ENCODE data around the gene FDXR. TPM values are rescaled to one million over a fixed set of nuclear protein-coding genes. Genes with fewer than 3 reads are reported as not detected.
A peak's percentile ranks its signal among the peaks of the same experiment; 100 is the strongest.

FDXR gene
- total RNA-seq, 1 donor from 2014 or later, result 20.5 TPM

DNA sequence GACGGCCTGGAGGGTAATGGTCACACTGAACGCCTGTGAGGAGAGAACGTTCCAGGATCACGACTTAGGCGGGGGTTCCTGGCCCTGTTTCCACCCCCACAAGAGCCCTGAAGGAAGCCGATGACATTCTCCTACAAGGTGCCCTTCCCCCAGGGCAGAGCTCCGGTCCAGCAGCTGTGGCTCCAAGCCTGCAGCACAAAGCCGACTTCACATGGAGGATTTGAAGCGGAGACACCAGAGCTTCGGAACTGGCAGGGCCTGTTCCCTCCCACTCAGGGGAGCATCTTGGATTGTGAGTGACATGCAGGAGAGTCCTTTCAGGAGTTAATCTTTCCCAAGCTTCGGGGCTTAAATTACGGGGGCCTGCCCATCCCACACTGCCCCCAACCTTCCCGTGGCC, 15.7 kb upstream of the FDXR start:
- Mint-ChIP-seq H3K4me1 (no peaks in the 10 kb centered on the region), H3K27ac (no peak overlapping the region), H3K4me3 (no peak overlapping the region), H3K27me3 (peaks cover 26% of the 10 kb centered on the region), H3K36me3 (ENCODE audit: low read depth) (no peaks in the 10 kb centered on the region), H3K9me3 (no peaks in the 10 kb centered on the region)
- no peak for DNase-seq
- intact Hi-C loops (cut with micrococcal nuclease), result no loop called here

DNA sequence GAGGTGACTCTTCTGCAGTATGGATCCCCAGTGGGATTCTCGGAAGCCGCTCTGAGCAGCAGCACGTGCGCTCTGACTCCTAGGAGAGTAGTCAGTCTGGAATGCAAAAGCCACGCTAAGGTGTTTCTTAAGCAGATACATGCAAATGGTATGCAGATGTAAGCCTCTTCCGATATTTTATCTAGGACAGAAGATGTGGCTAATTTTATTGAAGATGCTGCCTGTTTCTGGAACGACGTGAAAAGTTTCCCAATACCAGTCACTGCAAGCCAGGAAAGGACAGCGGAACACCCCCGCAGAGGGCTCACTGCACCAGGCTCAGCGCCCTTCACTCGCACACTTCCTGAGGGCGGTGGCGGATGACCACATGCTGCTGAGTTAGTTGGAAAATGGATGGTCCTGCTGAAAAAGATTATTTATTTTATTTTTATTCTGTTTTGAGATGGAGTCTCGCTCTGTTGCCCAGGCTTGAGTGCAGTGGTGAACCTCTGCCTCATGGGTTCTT, 10.5 kb upstream of the FDXR start:
- peaks cover 10% of the 10 kb centered on the region for H3K27me3 Mint-ChIP-seq
- DNase-seq, result no peak
- H3K9me3 Mint-ChIP-seq, result no peaks in the 10 kb centered on the region
- H3K27ac Mint-ChIP-seq, result no peak overlapping the region
- H3K4me3 Mint-ChIP-seq, result no peak overlapping the region
- H3K36me3 Mint-ChIP-seq (ENCODE audit: low read depth), result no peaks in the 10 kb centered on the region
- H3K4me1 Mint-ChIP-seq, result no peaks in the 10 kb centered on the region
- intact Hi-C loops (cut with micrococcal nuclease), result no loop called here

DNA sequence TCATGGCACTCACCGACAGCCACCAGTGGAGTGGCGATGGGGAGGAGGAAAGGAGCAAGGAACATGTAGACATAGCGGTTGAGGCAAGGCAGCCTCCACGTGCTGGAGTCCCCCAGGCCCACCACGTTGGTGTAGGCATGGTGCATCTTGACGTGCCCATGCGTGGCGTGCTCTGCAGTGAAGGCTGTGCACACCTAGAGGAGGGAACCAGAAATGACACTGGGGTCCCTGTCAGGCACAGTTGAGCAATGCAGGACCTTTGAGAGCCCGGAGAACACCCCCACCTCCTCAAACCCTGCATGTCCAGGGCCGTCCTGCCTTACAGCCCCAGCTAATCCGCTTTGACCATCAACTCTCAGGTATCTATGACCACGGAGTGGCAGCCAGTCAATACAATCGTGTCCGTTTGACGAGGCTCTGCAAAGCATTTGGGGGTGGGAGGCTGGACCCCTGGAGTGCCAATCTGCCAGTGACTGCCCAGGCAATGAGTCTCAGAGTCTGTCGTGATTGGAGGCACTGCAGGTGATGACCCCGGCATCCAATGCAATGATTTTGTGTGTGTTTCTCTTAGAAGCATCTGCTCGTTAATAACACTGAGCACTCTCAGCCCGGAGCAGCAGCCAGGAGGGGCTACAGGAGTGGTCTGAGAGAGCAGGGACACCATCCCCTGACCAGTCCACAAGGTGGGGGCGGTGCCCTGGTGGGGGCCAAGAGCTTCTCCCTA, 9.9 kb upstream of the FDXR start:
- intact Hi-C loops (cut with micrococcal nuclease), result no loop called here
- H3K27me3 Mint-ChIP-seq, result peaks cover 10% of the 10 kb centered on the region
- H3K9me3 Mint-ChIP-seq, result no peaks in the 10 kb centered on the region

DNA sequence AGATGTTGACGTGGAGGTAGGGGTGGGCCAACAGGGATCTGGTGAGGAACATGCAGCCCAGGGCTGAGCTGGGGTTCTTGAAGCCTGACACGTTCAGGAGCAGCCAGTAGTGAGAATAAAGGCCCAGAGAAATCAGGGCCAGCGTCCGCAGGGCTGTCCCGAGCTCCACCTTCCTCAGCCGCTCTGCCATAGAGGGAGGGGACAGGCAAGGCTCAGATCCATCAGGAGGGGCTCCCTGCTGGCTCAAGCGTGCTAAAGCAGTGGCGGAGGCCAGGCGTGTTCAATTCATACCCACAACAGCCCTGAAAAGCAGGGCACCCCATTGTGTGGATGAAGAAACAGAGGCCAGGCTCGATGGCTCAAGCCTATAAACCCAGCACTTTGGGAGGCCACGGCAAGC, 8.3 kb upstream of the FDXR start:
- Mint-ChIP-seq H3K4me3 (no peak overlapping the region), H3K27ac (no peak overlapping the region), H3K27me3 (peaks cover 8% of the 10 kb centered on the region), H3K9me3 (no peaks in the 10 kb centered on the region), H3K36me3 (ENCODE audit: low read depth) (no peaks in the 10 kb centered on the region), H3K4me1 (no peaks in the 10 kb centered on the region)
- intact Hi-C loops (cut with micrococcal nuclease), result no loop called here
- DNase-seq, result no peak

More for the DNA sequence above, 9.9 kb upstream of the FDXR start:
- Mint-ChIP-seq H3K4me3 (no peak overlapping the region), H3K36me3 (ENCODE audit: low read depth) (no peaks in the 10 kb centered on the region), H3K4me1 (no peaks in the 10 kb centered on the region), H3K27ac (no peak overlapping the region)
- DNase-seq, result no peak

- Mint-ChIP-seq H3K4me1 (peaks cover 4% of the 10 kb centered on the region), H3K36me3 (ENCODE audit: low read depth) (no peaks in the 10 kb centered on the region), H3K4me3 (no peak overlapping the region), H3K9me3 (no peaks in the 10 kb centered on the region), H3K27ac (no peak overlapping the region), H3K27me3 (peaks cover under 1% of the 10 kb centered on the region)
- intact Hi-C loops (cut with micrococcal nuclease), result no loop called here
- no peak for DNase-seq
Measured at GRCh38 chr17:74879308-74879707, 6.5 kb upstream of the FDXR start.

DNA sequence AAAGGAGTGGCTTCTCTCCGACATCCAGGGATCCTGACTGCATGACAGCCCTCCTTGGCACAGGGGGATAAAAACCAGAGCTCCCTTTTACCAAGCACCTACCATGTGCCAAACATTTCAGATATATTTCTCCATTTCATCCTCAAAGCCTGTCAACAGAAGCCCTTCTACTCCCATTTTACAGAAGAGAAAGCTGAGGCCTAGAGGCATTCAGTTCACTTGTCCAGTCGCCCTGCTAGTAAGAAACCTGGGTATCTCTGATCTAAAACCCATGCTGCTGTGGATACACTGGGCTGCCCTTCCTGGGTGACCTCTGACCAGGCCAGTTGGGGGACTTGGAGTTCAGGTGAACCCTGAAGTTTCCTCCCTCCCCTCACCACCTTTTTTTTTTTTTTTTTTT, 5.9 kb upstream of the FDXR start:
- DNase-seq, result no peak
- Mint-ChIP-seq H3K9me3 (no peaks in the 10 kb centered on the region), H3K4me1 (peaks cover 8% of the 10 kb centered on the region), H3K36me3 (ENCODE audit: low read depth) (no peaks in the 10 kb centered on the region), H3K4me3 (no peak overlapping the region), H3K27ac (no peak overlapping the region), H3K27me3 (no peaks in the 10 kb centered on the region)
- intact Hi-C loops (cut with micrococcal nuclease), result no loop called here

GRCh38 chr17:74877592-74878548, 5.1 kb upstream of the FDXR start:
- Mint-ChIP-seq H3K4me3 (no peak overlapping the region), H3K9me3 (no peaks in the 10 kb centered on the region), H3K27me3 (no peaks in the 10 kb centered on the region), H3K27ac (no peak overlapping the region), H3K4me1 (peaks cover 11% of the 10 kb centered on the region), H3K36me3 (ENCODE audit: low read depth) (peaks cover 2% of the 10 kb centered on the region)
- intact Hi-C loops (cut with micrococcal nuclease), result no loop called here
- no peak for DNase-seq

DNA sequence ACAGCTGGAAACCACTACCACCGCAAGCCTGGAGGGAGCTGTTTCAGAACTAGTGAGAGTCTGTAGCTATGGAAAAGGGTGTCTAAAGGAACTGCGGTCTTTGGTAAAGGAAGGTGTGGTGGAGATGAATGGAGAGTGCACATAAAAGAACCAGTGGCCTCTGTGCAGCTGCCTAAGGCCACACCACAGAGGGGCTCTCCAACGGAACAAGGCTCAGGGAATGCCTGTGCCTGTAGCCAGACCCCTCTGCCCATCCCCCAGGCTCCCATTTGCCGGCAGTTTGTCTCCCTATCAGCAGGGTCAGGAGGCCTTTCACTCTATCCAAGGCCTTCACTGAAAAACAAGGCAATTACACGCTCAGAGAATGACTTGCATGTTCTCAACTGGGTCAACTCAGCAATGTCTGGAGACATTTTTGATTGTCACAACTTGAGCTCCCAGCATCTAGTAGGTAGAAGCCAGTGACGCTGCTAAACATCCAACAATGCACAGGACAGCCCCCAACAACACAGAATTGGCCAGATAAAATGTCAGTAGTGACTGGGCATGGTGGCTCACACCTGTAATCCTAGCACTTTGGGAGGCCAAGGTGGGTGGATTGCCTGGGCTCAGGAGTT, 3.3 kb upstream of the FDXR start:
- no peak overlapping the region for H3K27ac Mint-ChIP-seq
- H3K4me3 Mint-ChIP-seq, result no peak overlapping the region
- peaks cover 25% of the 10 kb centered on the region for H3K4me1 Mint-ChIP-seq
- DNase-seq, result no peak
- peaks cover 7% of the 10 kb centered on the region for H3K36me3 Mint-ChIP-seq (ENCODE audit: low read depth)
- no peaks in the 10 kb centered on the region for H3K27me3 Mint-ChIP-seq
- no peaks in the 10 kb centered on the region for H3K9me3 Mint-ChIP-seq
- intact Hi-C loops (cut with micrococcal nuclease), result no loop called here

DNA sequence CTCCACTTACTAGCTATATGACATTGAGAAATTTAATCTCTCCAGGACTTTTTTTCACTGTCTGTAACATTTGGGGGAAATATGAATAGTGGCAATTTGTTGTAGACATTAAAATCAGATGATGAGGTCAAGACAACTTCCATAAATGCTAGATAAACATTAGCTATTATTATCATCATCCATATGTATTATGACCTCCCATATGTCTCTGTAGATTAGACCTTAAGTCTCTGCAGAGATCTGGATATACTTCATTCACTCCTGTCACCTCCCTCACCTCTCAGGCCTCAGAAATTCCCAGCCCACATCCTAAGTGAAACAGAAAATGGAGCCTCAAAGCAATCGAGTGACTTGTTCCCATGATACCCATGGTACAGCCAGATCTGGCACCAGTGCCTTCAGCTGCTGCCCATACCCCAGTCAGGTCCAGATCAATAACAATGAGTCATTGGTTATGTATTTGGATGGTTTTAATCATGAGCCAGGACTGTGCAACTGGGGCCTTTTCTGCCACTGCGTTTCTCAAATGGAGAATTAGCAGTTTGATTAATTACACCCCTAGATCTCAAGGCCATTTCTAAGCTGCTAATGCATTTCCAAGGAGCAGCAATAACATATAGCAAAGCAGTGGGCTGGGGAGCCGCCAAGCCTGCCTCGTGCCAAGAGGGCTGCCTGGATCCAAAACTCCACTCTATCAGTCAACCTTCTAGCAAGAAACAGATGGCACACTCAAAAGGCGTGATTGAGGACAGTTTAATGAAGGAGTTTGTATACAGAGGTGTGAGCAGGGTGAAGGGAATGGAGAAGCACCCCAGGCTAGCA, 2.6 kb upstream of the FDXR start:
- no peaks in the 10 kb centered on the region for H3K27me3 Mint-ChIP-seq
- intact Hi-C loops (cut with micrococcal nuclease), result no loop called here
- peaks cover 25% of the 10 kb centered on the region for H3K4me1 Mint-ChIP-seq
- no peak overlapping the region for H3K27ac Mint-ChIP-seq
- no peak overlapping the region for H3K4me3 Mint-ChIP-seq
- peaks cover 8% of the 10 kb centered on the region for H3K36me3 Mint-ChIP-seq (ENCODE audit: low read depth)
- H3K9me3 Mint-ChIP-seq, result no peaks in the 10 kb centered on the region
- peak; percentile 57 for DNase-seq

DNA sequence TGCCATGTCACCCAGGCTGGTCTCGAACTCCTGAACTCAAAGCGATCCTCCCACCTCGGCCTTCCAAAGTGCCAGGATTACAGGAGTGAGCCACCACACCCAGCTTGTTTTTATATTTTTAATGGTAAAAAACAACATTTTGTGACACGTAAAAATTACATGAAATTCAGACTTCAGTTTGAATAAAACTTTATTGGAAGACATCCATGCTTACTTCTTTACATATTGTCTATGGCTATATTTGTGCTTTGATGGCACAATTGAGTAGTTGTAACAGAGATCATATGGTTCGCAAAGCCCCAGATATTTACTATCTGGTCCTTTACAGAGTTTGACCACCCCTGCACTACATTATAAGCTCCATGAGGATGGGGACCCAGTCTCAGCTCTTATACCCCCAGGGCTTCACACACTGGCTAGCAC, 1.8 kb upstream of the FDXR start:
- no peak overlapping the region for H3K4me3 Mint-ChIP-seq
- peaks cover 8% of the 10 kb centered on the region for H3K36me3 Mint-ChIP-seq (ENCODE audit: low read depth)
- intact Hi-C loops (cut with micrococcal nuclease), result loop anchor here (5.0 kb wide), 1 partner anchor 97 kb away; the partner anchor contains the start of gene NAT9
- DNase-seq, result no peak
- no peaks in the 10 kb centered on the region for H3K9me3 Mint-ChIP-seq
- H3K27ac Mint-ChIP-seq, result no peak overlapping the region
- H3K4me1 Mint-ChIP-seq, result peaks cover 25% of the 10 kb centered on the region
- H3K27me3 Mint-ChIP-seq, result no peaks in the 10 kb centered on the region

DNA sequence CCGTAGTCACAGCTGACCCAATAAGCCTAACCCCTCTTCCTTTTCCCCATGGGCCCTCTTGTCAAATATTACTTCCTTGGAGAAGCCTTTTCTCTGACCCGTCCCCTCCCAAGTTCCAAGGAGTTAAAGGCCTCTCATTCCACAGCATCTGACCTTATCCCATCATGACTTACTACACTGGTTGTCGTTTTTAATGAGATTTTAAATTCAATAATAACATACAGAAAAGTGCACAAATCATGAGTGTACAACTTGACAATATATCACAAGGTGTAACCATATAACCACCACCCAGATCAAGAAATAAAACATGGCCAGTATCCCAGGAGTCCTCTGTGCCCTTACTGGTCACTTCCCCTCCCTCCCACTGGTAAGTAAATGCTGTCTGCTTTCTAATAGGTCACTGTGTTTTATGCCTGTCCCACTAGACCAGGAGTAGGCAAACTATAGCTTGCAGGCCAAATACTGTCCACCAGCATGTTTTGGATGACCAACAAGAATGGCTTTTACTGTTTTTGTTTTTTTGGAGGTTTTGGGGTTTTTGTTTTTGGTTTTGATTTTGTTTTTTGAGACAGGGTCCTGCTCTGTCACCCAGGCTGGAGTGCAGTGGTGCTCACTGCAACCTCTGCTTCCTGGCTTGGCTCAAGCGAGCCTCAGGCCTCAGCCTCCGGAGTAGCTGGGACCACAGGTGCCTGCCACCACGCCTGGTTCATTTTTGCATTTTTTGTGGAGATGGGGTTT, 1.2 kb upstream of the FDXR start:
- peaks cover 8% of the 10 kb centered on the region for H3K36me3 Mint-ChIP-seq (ENCODE audit: low read depth)
- no peaks in the 10 kb centered on the region for H3K27me3 Mint-ChIP-seq
- intact Hi-C loops (cut with micrococcal nuclease), result loop anchor here (1.0 to 5.0 kb wide), 4 partner anchors 22 to 138 kb away; partner anchors contain the start of genes MRPL58, NAT9 and NHERF1
- H3K4me3 Mint-ChIP-seq, result peak overlapping the region; percentile 89
- H3K27ac Mint-ChIP-seq, result peak overlapping the region; percentile 84
- peak; percentile 59 for DNase-seq
- H3K9me3 Mint-ChIP-seq, result no peaks in the 10 kb centered on the region
- peaks cover 25% of the 10 kb centered on the region for H3K4me1 Mint-ChIP-seq

- H3K4me1 Mint-ChIP-seq, result peaks cover 30% of the 10 kb centered on the region
- peak overlapping the region; percentile 89 for H3K4me3 Mint-ChIP-seq
- intact Hi-C loops (cut with micrococcal nuclease), result loop anchor here (1.0 to 5.0 kb wide), 4 partner anchors 21 to 139 kb away; partner anchors contain the start of genes MRPL58, NAT9 and NHERF1
- DNase-seq, result peak; percentile 99
- no peaks in the 10 kb centered on the region for H3K27me3 Mint-ChIP-seq
- H3K9me3 Mint-ChIP-seq, result no peaks in the 10 kb centered on the region
- peaks cover 11% of the 10 kb centered on the region for H3K36me3 Mint-ChIP-seq (ENCODE audit: low read depth)
- peak overlapping the region; percentile 84 for H3K27ac Mint-ChIP-seq
Measured at GRCh38 chr17:74873037-74873873, 461 bp upstream of the FDXR start.

Measured in activated CD4-positive, alpha-beta T cell treated with anti-CD3 and anti-CD28 coated beads, Interleukin-2, amount 10 ng/mL, durations not matched to agents 24 days and 14 days (primary cell).